NT2/D1 (cell line): ENCODE results near the gene CISD2.

ENCODE experiments used
- SUZ12 ChIP-seq: IDR thresholded peaks from 2 replicates; pipeline ENCODE4 v1.6.1; 2011; ENCODE audit not compliant: insufficient read length, insufficient read depth; ENCODE audit errors: extremely low read depth
- YY1 ChIP-seq: IDR thresholded peaks from 2 replicates; pipeline ENCODE4 v1.6.1; 2011; ENCODE audit not compliant: insufficient read length, insufficient read depth
- ZNF274 ChIP-seq: IDR thresholded peaks from 2 replicates; pipeline ENCODE4 v1.6.1; 2011; ENCODE audit warnings: mild to moderate bottlenecking, low read depth, low read length

GRCh38 chr4:102862016-102862415, 6.8 kb upstream of the CISD2 start:
- TF ChIP-seq YY1 (no peak), ZNF274 (no peak), SUZ12 (no peak)
